Caco-2 (cell line): ENCODE results near the gene RIMS1. TPM values are rescaled to one million over a fixed set of nuclear protein-coding genes. Genes with fewer than 3 reads are reported as not detected.

Experiments
- BruUV-seq: library from RNA; stranded (reverse); fragments of 400-500 nt; replicated peaks from 2 replicates; lab custom pipeline; 2021; lab: Mats Ljungman, UMichigan
- CTCF ChIA-PET: fragments of 300-600 bp; sonication (Branson Sonifier 250); formaldehyde crosslinking; loops from one replicate; lab custom pipeline; 2022; ENCODE audit warnings: antibody characterized with exemption; lab: Charles Lee
- POLR2A ChIA-PET: fragments of 300-600 bp; sonication (Branson Sonifier 250); formaldehyde crosslinking; loops from one replicate; lab custom pipeline; 2022; ENCODE audit warnings: antibody characterized with exemption; lab: Charles Lee
- DNase-seq, 2 experiments: peaks; one replicate each; pipeline versions ENCODE4 v3.0.0 to v3.0.0-alpha.2; 2020 to 2022
- H3K27me3 ChIP-seq: replicated peaks from 2 replicates; pipeline ENCODE4 v1.6.0; 2011; ENCODE audit warnings: low read length; ENCODE audit not compliant: control insufficient read depth, insufficient read depth
- H3K36me3 ChIP-seq: 2 replicates; pipeline ENCODE4 v1.5.1; 2011; ENCODE audit warnings: low read length; ENCODE audit not compliant: control insufficient read depth, insufficient read depth
- H3K4me1 ChIP-seq: fragments of 250-450 bp; sonication (Bioruptor Pico); 2 replicates; pipeline ENCODE4 v1.5.1; 2020; ENCODE audit warnings: mild to moderate bottlenecking
- H3K4me3 ChIP-seq: 2 replicates; pipeline ENCODE4 v1.5.1; 2011; ENCODE audit warnings: low read depth, mild to moderate bottlenecking, control low read depth, low read length
- H3K9me3 ChIP-seq: fragments of 250-450 bp; sonication (Bioruptor Pico); 2 replicates; pipeline ENCODE4 v1.5.1; 2020; ENCODE audit warnings: mild to moderate bottlenecking, moderate library complexity
- H3K27ac Mint-ChIP-seq: one replicate; pipeline ENCODE4 v1.8.0; 2022; ENCODE audit warnings: mixed read lengths; ENCODE audit not compliant: unreplicated experiment
- H3K27me3 Mint-ChIP-seq: one replicate; pipeline ENCODE4 v1.8.0; 2022; ENCODE audit warnings: mixed read lengths; ENCODE audit not compliant: insufficient read depth, unreplicated experiment
- H3K36me3 Mint-ChIP-seq: one replicate; pipeline ENCODE4 v1.8.0; 2022; ENCODE audit warnings: mild to moderate bottlenecking, mixed read lengths; ENCODE audit not compliant: insufficient read depth, unreplicated experiment
- H3K4me1 Mint-ChIP-seq: one replicate; pipeline ENCODE4 v1.8.0; 2022; ENCODE audit warnings: low read depth, mixed read lengths; ENCODE audit not compliant: unreplicated experiment
- H3K4me3 Mint-ChIP-seq: one replicate; pipeline ENCODE4 v1.8.0; 2022; ENCODE audit warnings: mild to moderate bottlenecking, moderate library complexity, mixed read lengths; ENCODE audit not compliant: unreplicated experiment
- H3K9me3 Mint-ChIP-seq: one replicate; pipeline ENCODE4 v1.8.0; 2022; ENCODE audit warnings: mixed read lengths; ENCODE audit not compliant: unreplicated experiment
- CTCF ChIP-seq, 2 experiments: fragments of 200-600 bp in 1 of 2; IDR thresholded peaks; 1 replicate in 1 of 2; 2 replicates in 1 of 2; pipeline versions ENCODE4 v1.5.1 to v1.8.0; 2011 to 2022; ENCODE audit warnings: antibody characterized with exemption in 1 of 2, control low read depth in 1 of 2, inconsistent platforms in 1 of 2, low read depth in 1 of 2, low read length in 1 of 2, mild to moderate bottlenecking in 1 of 2, moderate library complexity in 1 of 2; ENCODE audit not compliant: insufficient read depth in 1 of 2, severe bottlenecking in 1 of 2, unreplicated experiment in 1 of 2
- intact Hi-C: fragments of 100-400 bp; cut with micrococcal nuclease; formaldehyde crosslinking; loops from one replicate; pipeline ENCODE4 v1.10.0; 2022; ENCODE audit not compliant: unreplicated experiment
- total RNA-seq: library from RNA; stranded (reverse); gene quantifications from 2 replicates; pipeline ENCODE4 v1.2.3, GENCODE V29; 2022

Gene RIMS1
- total RNA-seq, 1 experiment from 2014 or later: 3.4 TPM

- no TSS peak for BruUV-seq
Observed at GRCh38 chr6:72218125-72218524, 331.8 kb downstream of the RIMS1 start.

GRCh38 chr6:72219536-72219935 lies 333.2 kb downstream of the RIMS1 start:
- TF ChIP-seq CTCF (IDR thresholded peaks at IDR 0.05; ENCODE audit: insufficient read depth in 1 of 2, low read depth in 1 of 2, low read length in 1 of 2, severe bottlenecking in 1 of 2, unreplicated experiment in 1 of 2): no peak
- DNase-seq: no peak
- H3K27me3 Mint-ChIP-seq: no peaks in the 10 kb centered on the region
- no peak overlapping the region for H3K4me3 Mint-ChIP-seq
- no TSS peak for BruUV-seq
- Histone ChIP-seq H3K4me1 (peaks cover 9% of the 10 kb centered on the region; the same call in 1 of the 2 replicates), H3K36me3 (no peaks in the 10 kb centered on the region), H3K27me3 (no peaks in the 10 kb centered on the region), H3K4me3 (no peak overlapping the region), H3K9me3 (no peaks in the 10 kb centered on the region)
- no peaks in the 10 kb centered on the region for H3K36me3 Mint-ChIP-seq
- H3K4me1 Mint-ChIP-seq: no peaks in the 10 kb centered on the region
- no peak overlapping the region for H3K27ac Mint-ChIP-seq
- H3K9me3 Mint-ChIP-seq: no peaks in the 10 kb centered on the region
- intact Hi-C loops: no loop called here
- CTCF ChIA-PET: no interaction called here
- POLR2A ChIA-PET: interaction anchor here (0.6 kb wide), 1 partner anchor 75 kb away, joined by 11 read pairs; no protein-coding TSS in a partner anchor

More at GRCh38 chr6:72218125-72218524, 331.8 kb downstream of the RIMS1 start:
- no peak overlapping the region for H3K4me3 ChIP-seq
- DNase-seq: peak; percentile 40 to 49
- H3K9me3 ChIP-seq: no peaks in the 10 kb centered on the region
- peak; percentile 40 to 67 for TF ChIP-seq CTCF (IDR thresholded peaks at IDR 0.05; ENCODE audit: insufficient read depth in 1 of 2, low read depth in 1 of 2, low read length in 1 of 2, severe bottlenecking in 1 of 2, unreplicated experiment in 1 of 2)
- H3K27me3 ChIP-seq: no peaks in the 10 kb centered on the region
- peaks cover 9% of the 10 kb centered on the region; the same call in 1 of the 2 replicates for H3K4me1 ChIP-seq
- Mint-ChIP-seq H3K4me3 (no peak overlapping the region), H3K36me3 (no peaks in the 10 kb centered on the region), H3K9me3 (no peaks in the 10 kb centered on the region), H3K27ac (no peak overlapping the region), H3K4me1 (no peaks in the 10 kb centered on the region), H3K27me3 (no peaks in the 10 kb centered on the region)
- no peaks in the 10 kb centered on the region for H3K36me3 ChIP-seq
- ChIA-PET POLR2A (no interaction called here), CTCF (interaction anchor here (0.6 kb wide), 1 partner anchor 36 kb away, joined by 4 read pairs; no protein-coding TSS in a partner anchor)
- intact Hi-C loops: no loop called here

GRCh38 chr6:72238021-72238420 lies 351.7 kb downstream of the RIMS1 start:
- no peak for TF ChIP-seq CTCF (IDR thresholded peaks at IDR 0.05; ENCODE audit: insufficient read depth in 1 of 2, low read depth in 1 of 2, low read length in 1 of 2, severe bottlenecking in 1 of 2, unreplicated experiment in 1 of 2)

More at GRCh38 chr6:72238021-72238420, 351.7 kb downstream of the RIMS1 start:
- H3K27ac Mint-ChIP-seq: no peak overlapping the region
- Histone ChIP-seq H3K4me1 (no peaks in the 10 kb centered on the region), H3K4me3 (no peak overlapping the region), H3K27me3 (no peaks in the 10 kb centered on the region), H3K9me3 (no peaks in the 10 kb centered on the region), H3K36me3 (no peaks in the 10 kb centered on the region)
- no TSS peak for BruUV-seq
- H3K4me1 Mint-ChIP-seq: no peaks in the 10 kb centered on the region
- POLR2A ChIA-PET: no interaction called here
- intact Hi-C loops: no loop called here
- H3K36me3 Mint-ChIP-seq: no peaks in the 10 kb centered on the region
- no peak overlapping the region for H3K4me3 Mint-ChIP-seq
- H3K27me3 Mint-ChIP-seq: no peaks in the 10 kb centered on the region
- CTCF ChIA-PET: no interaction called here
- H3K9me3 Mint-ChIP-seq: no peaks in the 10 kb centered on the region
- DNase-seq: no peak
